GM12878 (cell line): ENCODE results near the gene CAMTA1. TPM values are rescaled to one million over a fixed set of nuclear protein-coding genes. Genes with fewer than 3 reads are reported as not detected.

Source experiments
- CHD1 ChIP-seq: IDR thresholded peaks from 2 replicates; pipeline ENCODE4 v1.6.1; 2012; ENCODE audit warnings: low read depth, low read length, improper control_type of control experiment
- CREB1 ChIP-seq: IDR thresholded peaks from 2 replicates; pipeline ENCODE4 v1.6.1; 2012; ENCODE audit warnings: low read depth, mild to moderate bottlenecking, inconsistent platforms
- ETV6 ChIP-seq, 2 experiments: fragments of 450-650 bp in 1 of 2; IDR thresholded peaks in 1 of 2; conservative IDR thresholded peaks in 1 of 2; 2 replicates each; pipeline ENCODE4 v1.6.1; 2014; ENCODE audit warnings: antibody characterized with exemption in 1 of 2, borderline replicate concordance in 1 of 2, low read depth in 1 of 2, mild to moderate bottlenecking in 1 of 2, moderate library complexity in 1 of 2
- FOS ChIP-seq: IDR thresholded peaks from 3 replicates; pipeline ENCODE4 v1.6.1; 2011; ENCODE audit warnings: borderline replicate concordance; ENCODE audit not compliant: insufficient read length; ENCODE audit errors: extremely low read depth
- FOXK2 ChIP-seq: fragments of 450-650 bp; IDR thresholded peaks from 2 replicates; pipeline ENCODE4 v1.6.1; 2017; ENCODE audit warnings: mild to moderate bottlenecking, moderate library complexity
- GABPA ChIP-seq: IDR thresholded peaks from 2 replicates; pipeline ENCODE4 v1.6.1; 2014; ENCODE audit warnings: antibody characterized with exemption, low read depth, mild to moderate bottlenecking, inconsistent platforms
- HSF1 ChIP-seq: fragments of 150-350 bp; IDR thresholded peaks from 2 replicates; pipeline ENCODE4 v1.6.1; 2014; ENCODE audit warnings: mild to moderate bottlenecking, low read depth, low read length
- KDM1A ChIP-seq: fragments of 200-600 bp; sonication (generic); IDR thresholded peaks from 2 replicates; pipeline ENCODE4 v1.6.1; 2016; ENCODE audit warnings: borderline replicate concordance
- MAX ChIP-seq: IDR thresholded peaks from 2 replicates; pipeline ENCODE4 v1.6.1; 2012; ENCODE audit warnings: low read depth, low read length, improper control_type of control experiment
- MLLT1 ChIP-seq: fragments of 450-650 bp; IDR thresholded peaks from 2 replicates; pipeline ENCODE4 v1.6.1; 2016; ENCODE audit warnings: mild to moderate bottlenecking
- NFIC ChIP-seq: IDR thresholded peaks from 2 replicates; pipeline ENCODE4 v1.6.1; 2012; ENCODE audit warnings: low read depth, mild to moderate bottlenecking, inconsistent platforms, low read length, moderate library complexity
- NR2F1 ChIP-seq: fragments of 450-650 bp; conservative IDR thresholded peaks from 2 replicates; pipeline ENCODE4 v1.6.1; 2017; ENCODE audit warnings: mild to moderate bottlenecking
- PML ChIP-seq: IDR thresholded peaks from 2 replicates; pipeline ENCODE4 v1.6.1; 2012; ENCODE audit warnings: low read length, inconsistent platforms
- RCOR1 ChIP-seq: conservative IDR thresholded peaks from 2 replicates; pipeline ENCODE4 v1.6.1; 2012; ENCODE audit warnings: low read depth, low read length, improper control_type of control experiment
- STAT3 ChIP-seq: IDR thresholded peaks from 2 replicates; pipeline ENCODE4 v1.6.1; 2011; ENCODE audit warnings: low read depth, low read length, improper control_type of control experiment
- TCF3 ChIP-seq: IDR thresholded peaks from 2 replicates; pipeline ENCODE4 v1.6.1; 2012; ENCODE audit warnings: low read depth, mild to moderate bottlenecking, low read length, borderline replicate concordance; ENCODE audit not compliant: insufficient read depth
- YY1 ChIP-seq: IDR thresholded peaks from 2 replicates; pipeline ENCODE4 v1.6.1; 2011; ENCODE audit warnings: low read depth, mild to moderate bottlenecking, low read length
- ZBED1 ChIP-seq: IDR thresholded peaks from 2 replicates; pipeline ENCODE4 v1.6.1; 2016; ENCODE audit warnings: borderline replicate concordance
- ZBTB40 ChIP-seq: fragments of 450-650 bp; IDR thresholded peaks from 2 replicates; pipeline ENCODE4 v1.6.1; 2016; ENCODE audit warnings: mild to moderate bottlenecking, moderate library complexity, borderline replicate concordance
- ZNF217 ChIP-seq: fragments of 450-650 bp; IDR thresholded peaks from 2 replicates; pipeline ENCODE4 v1.6.1; 2017; ENCODE audit warnings: antibody characterized with exemption, mild to moderate bottlenecking
- ZNF274 ChIP-seq: IDR thresholded peaks from one replicate; pipeline ENCODE4 v1.8.0; 2011; ENCODE audit not compliant: insufficient read length, insufficient read depth
- ZNF622 ChIP-seq: fragments of 450-650 bp; IDR thresholded peaks from 2 replicates; pipeline ENCODE4 v1.6.1; 2017; ENCODE audit warnings: mild to moderate bottlenecking, inconsistent platforms
- polyA plus RNA-seq, 11 experiments: library from polyadenylated mRNA; depleted of rRNA in 4 of 11; unstranded in 6 of 11; stranded (reverse) in 5 of 11; fragments of >200 nt; fragmentation: Nextera tagmentation in 4 of 11; fragmentation: Illumina TruSeq in 1 of 11; extraction: Ambion mirVana in 4 of 11; extraction: Trizol in 1 of 11; gene quantifications; 1 replicate in 1 of 11; 2 replicates in 10 of 11; pipeline versions ENCODE4 v1.2.1 to v1.2.3, GENCODE V29; 2011 to 2016; ENCODE audit warnings: inconsistent platforms in 2 of 11, missing spikeins in 2 of 11, low read depth in 1 of 11
- total RNA-seq, 4 experiments: library from RNA; depleted of rRNA in 3 of 4; stranded (reverse); fragments of >200 nt in 3 of 4; fragmentation: Illumina TruSeq in 1 of 4; extraction: Trizol in 1 of 4; gene quantifications; 2 replicates each; pipeline versions ENCODE4 v1.2.1 to v1.2.3, GENCODE V29; 2013 to 2021
- TF ChIP-seq, protein P1 (sequence below): IDR thresholded peaks from 2 replicates; pipeline ENCODE4 v1.6.1; 2011; ENCODE audit warnings: mild to moderate bottlenecking, low read depth, low read length, moderate library complexity; ENCODE audit not compliant: insufficient replicate concordance

The CAMTA1 gene
- total and polyA plus RNA-seq, 10 of the 15 experiments (the other 5 are each of a cell fraction or from before 2014, with no cell fraction given): 37.7 to 148 (median 76.4) TPM

DNA sequence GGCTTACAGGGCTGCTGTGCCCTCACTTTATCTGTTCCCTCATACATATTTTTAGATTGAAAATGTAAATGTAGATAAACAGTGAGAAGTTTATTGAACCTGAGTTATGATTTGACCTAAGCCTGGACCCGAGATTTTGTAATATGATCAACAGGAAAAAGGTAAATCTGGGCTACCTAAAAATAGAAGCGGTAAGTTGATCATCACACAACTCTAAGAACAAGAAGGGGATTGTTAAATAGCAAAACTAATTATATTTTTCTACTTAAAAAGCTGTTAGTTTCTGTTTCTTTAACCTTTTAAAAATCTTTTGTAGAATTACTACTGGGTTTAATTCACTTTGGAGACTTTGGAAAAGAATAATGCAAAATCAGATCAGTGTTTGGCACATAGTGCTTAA is 35.6 kb downstream of the CAMTA1 start (continued):
- no peak for TF ChIP-seq MAX
- TF ChIP-seq ZBTB40: no peak
- TF ChIP-seq ZNF274: no peak
- TF ChIP-seq RCOR1: no peak
- no peak for TF ChIP-seq KDM1A
- no peak for TF ChIP-seq PML
- TF ChIP-seq ZNF217: no peak
- TF ChIP-seq FOXK2: no peak
- no peak for TF ChIP-seq ZNF622
- no peak for TF ChIP-seq MLLT1
- TF ChIP-seq ETV6 (conservative IDR thresholded peaks at IDR 0.05 in 1 of 2, IDR thresholded peaks at IDR 0.05 in 1 of 2; ENCODE audit: borderline replicate concordance in 1 of 2, low read depth in 1 of 2): no peak
- no peak for TF ChIP-seq CREB1
- TF ChIP-seq GABPA: no peak
- no peak for TF ChIP-seq STAT3
- TF ChIP-seq, protein P1, sequence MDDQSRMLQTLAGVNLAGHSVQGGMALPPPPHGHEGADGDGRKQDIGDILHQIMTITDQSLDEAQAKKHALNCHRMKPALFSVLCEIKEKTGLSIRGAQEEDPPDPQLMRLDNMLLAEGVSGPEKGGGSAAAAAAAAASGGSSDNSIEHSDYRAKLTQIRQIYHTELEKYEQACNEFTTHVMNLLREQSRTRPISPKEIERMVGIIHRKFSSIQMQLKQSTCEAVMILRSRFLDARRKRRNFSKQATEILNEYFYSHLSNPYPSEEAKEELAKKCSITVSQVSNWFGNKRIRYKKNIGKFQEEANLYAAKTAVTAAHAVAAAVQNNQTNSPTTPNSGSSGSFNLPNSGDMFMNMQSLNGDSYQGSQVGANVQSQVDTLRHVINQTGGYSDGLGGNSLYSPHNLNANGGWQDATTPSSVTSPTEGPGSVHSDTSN: no peak
- TF ChIP-seq NR2F1: 0 out of 2 replicates have a peak, but pooled peaks have one; percentile 37
- TF ChIP-seq HSF1: no peak
- no peak for TF ChIP-seq TCF3
- TF ChIP-seq YY1: no peak
- no peak for TF ChIP-seq NFIC
- no peak for TF ChIP-seq CHD1
- TF ChIP-seq FOS: no peak
- TF ChIP-seq ZBED1: no peak
- TF ChIP-seq, all 136 proteins: peak for 9
